PC-9 (cell line): ENCODE results near the gene STK10.

ENCODE experiments used
- EZH2 ChIP-seq: fragments of 200-600 bp; sonication (generic); IDR thresholded peaks from 2 replicates; pipeline ENCODE4 v1.8.0; 2017; ENCODE audit warnings: antibody characterized with exemption, low read depth
- TF ChIP-seq, protein P1 (sequence below): fragments of 200-600 bp; sonication (generic); conservative IDR thresholded peaks from 2 replicates; pipeline ENCODE4 v1.6.1; 2017; ENCODE audit warnings: mixed run types, antibody characterized with exemption, mild to moderate bottlenecking, moderate library complexity

DNA sequence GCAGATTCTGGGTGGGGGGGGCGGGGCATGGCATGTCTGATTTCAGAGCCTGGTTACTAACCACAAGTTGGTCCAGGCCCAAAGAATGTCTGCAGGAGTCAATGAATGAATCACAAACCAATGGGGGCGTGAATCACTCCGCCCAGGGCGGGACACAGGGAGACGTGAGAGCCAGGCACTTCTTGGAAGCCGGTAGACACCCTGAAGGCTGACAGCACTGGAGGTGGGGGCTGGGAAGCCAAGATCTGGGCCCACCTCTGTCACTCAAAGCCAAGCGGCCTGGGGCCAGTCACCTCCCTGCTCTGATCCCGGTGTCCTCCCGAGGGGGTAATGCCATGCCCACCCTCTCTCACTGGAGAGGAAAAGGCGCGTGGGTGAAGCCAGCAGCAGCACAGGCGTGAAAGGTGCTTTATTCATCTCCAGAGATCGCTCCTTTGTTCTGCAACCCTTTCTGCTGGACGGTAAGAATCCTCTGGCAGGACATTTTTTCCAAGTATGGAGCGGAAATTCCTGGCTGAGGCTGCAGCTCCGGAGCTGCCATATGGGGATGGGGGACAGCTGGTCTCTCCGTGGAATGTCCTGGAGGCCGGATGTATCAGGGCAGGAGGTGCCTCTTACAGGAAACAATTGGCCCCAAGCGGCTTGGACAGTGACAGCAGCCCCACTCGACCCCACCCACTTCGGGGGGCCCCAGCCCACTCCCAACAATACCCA, 85.0 kb downstream of the STK10 start:
- TF ChIP-seq, protein P1, sequence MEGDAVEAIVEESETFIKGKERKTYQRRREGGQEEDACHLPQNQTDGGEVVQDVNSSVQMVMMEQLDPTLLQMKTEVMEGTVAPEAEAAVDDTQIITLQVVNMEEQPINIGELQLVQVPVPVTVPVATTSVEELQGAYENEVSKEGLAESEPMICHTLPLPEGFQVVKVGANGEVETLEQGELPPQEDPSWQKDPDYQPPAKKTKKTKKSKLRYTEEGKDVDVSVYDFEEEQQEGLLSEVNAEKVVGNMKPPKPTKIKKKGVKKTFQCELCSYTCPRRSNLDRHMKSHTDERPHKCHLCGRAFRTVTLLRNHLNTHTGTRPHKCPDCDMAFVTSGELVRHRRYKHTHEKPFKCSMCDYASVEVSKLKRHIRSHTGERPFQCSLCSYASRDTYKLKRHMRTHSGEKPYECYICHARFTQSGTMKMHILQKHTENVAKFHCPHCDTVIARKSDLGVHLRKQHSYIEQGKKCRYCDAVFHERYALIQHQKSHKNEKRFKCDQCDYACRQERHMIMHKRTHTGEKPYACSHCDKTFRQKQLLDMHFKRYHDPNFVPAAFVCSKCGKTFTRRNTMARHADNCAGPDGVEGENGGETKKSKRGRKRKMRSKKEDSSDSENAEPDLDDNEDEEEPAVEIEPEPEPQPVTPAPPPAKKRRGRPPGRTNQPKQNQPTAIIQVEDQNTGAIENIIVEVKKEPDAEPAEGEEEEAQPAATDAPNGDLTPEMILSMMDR, result no peak
- no peak for TF ChIP-seq EZH2
